Adrenal gland (tissue), 5 donors: ENCODE measurements around the gene KDM1B.

Experiments
- POLR2A ChIP-seq, 2 donors: fragments of 450-650 bp; IDR thresholded peaks; one replicate each; pipeline ENCODE4 v1.6.1; 2017; ENCODE audit warnings: antibody characterized with exemption in 2 of 2, mild to moderate bottlenecking in 2 of 2, moderate library complexity in 1 of 2
- TF ChIP-seq, protein P1 (sequence below), 6 experiments: fragments of 450-650 bp in 4 of 6; fragments of 200-600 bp in 2 of 6; sonication (generic) in 1 of 6; IDR thresholded peaks; 1 replicate in 5 of 6; 2 replicates in 1 of 6; pipeline versions ENCODE4 v1.5.1 to v1.8.0; 2016 to 2021; ENCODE audit warnings: antibody characterized with exemption in 6 of 6, mild to moderate bottlenecking in 2 of 6, moderate library complexity in 1 of 6
- donor health status: DM: no; HTN: no; CAD: no.

DNA sequence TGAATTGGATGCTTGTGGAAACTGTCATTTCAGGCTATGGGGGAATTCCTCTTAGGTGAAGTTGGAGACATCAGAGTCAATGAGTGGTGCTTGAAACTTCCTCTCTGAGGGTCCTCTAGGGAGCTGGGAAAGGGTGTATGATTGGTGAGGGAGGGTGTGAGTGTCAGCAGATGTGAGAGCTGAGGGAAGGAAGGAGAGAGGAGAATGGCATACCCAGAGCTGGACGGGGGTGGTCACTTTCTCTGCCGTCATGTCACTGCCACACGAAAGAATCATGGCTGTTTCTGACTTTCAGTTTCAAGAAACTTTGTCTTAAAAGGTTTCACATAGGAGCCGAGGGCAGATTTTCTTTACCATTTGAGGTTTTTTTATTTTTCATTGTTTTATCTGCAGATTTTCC lies 58.8 kb downstream of the KDM1B start:
- TF ChIP-seq, protein P1, sequence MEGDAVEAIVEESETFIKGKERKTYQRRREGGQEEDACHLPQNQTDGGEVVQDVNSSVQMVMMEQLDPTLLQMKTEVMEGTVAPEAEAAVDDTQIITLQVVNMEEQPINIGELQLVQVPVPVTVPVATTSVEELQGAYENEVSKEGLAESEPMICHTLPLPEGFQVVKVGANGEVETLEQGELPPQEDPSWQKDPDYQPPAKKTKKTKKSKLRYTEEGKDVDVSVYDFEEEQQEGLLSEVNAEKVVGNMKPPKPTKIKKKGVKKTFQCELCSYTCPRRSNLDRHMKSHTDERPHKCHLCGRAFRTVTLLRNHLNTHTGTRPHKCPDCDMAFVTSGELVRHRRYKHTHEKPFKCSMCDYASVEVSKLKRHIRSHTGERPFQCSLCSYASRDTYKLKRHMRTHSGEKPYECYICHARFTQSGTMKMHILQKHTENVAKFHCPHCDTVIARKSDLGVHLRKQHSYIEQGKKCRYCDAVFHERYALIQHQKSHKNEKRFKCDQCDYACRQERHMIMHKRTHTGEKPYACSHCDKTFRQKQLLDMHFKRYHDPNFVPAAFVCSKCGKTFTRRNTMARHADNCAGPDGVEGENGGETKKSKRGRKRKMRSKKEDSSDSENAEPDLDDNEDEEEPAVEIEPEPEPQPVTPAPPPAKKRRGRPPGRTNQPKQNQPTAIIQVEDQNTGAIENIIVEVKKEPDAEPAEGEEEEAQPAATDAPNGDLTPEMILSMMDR (IDR thresholded peaks at IDR 0.05), result no peak
- TF ChIP-seq POLR2A (IDR thresholded peaks at IDR 0.05), result no peak
